HG03103 (cell line): ENCODE measurements around the gene CACNG8.
"Not testable (repeated sequence)": the region's sequence is repeated elsewhere in the genome, so short reads cannot be mapped to it uniquely, and the experiment has no call there.

Experiments used
- ATAC-seq: cut with Tn5 transposase; IDR thresholded peaks from one replicate; pipeline ENCODE4 v1.9.1; 2021; ENCODE audit warnings: low read depth; ENCODE audit not compliant: unreplicated experiment

CACNG8 gene

DNA sequence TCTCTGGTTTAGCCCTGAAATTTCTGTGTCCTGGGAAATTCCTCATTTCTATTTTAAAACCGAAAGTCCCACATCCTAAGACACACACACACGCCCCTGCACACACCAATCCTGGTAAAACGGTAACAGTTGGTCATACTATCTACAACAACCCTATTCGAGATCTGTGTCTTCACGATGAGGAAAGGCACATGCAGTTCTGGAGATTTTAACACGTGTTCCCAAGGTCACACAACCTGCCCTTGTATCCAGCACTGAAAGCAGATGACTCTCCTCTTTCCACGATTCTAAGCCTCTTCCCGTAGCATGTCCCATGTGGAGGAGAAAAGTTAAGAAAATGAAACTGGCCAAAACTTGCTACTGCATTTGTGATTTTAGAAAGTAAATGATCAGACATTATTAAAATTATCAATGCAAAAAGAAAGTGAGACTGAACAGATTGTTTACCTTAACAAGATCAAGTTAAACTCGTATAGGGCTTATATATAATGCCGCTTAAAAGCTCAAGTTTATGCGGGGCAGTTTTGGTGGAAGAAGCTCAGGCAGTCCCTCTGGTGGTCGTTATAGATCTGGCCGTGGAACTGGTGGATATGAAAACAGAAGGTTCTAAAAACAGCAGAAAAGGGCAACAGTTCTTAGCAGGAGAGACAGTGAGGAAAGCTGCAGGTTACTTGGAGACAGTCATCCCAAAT, 68.3 kb downstream of the CACNG8 start:
- no peak for ATAC-seq

DNA sequence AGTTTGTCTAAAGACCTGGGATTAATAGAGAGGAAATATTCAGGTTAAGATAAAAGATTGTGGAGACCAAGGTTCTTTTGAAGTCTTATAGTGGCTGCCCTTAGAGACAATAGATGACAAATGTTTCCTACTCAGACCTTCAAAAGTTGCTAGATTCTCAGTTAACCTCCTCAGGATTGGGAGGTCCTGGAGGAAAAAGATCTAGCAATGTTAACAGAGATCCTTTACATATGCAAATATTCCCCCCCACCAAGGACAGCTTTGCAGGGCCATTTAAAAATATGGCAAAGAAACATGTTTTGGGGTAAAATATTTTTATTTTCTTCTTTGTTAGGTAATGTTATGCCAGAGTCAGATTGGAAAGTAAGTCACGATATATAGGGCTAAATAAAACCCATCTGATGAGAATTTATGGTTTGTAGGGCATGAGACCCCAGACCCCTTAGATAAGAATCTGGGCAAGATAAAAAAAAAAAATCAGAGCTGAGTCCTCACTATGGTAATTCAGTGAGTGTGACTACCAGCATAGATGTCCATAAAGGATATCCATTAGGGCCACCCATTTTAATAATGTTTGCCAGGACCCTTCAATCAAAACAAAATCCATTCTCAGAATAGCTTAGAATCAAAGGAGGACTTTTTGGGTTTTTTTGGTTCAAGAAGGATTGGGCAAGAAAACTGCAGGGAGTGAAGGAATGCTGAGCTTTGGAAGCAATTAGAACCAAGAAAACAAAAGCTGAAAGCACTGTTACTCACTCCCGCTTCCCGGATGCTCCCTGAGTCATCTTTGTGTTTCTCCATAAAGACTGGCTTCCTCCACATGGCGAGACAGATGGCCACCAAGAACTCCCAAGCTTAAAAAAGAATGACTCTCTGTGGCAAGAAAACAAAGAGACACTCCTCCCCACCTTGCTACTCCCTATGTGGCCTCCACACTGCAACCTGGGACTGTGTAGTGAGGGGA, 72.8 kb downstream of the CACNG8 start:
- no peak for ATAC-seq

DNA sequence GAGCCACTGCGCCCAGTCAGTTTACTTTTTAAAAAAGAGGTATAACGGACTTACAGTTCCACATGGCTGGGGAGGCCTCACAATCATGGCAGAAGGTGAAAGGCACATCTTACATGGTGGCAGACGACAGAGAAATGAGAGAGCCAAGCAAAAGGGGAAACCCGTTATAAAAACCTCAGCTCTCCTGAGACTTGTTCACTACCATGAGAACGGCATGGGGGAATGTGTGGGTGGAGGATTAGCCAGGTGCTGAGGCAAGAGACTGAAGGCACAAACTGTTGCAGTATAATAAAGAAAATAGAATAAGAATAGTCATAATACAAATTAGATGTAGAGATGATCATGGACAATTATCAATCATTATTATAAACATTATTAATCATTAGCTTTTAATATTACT, 73.8 kb downstream of the CACNG8 start:
- ATAC-seq: not testable (repeated sequence)
